Right lobe of liver (tissue), 4 donors: ENCODE data around the gene TNFRSF4.
"Not testable (repeated sequence)": the region's sequence is repeated elsewhere in the genome, so short reads cannot be mapped to it uniquely, and the experiment has no call there.

ENCODE experiments used
- POLR2A ChIP-seq: fragments of 450-650 bp; IDR thresholded peaks from one replicate; pipeline ENCODE4 v1.6.1; 2017; ENCODE audit warnings: antibody characterized with exemption, mild to moderate bottlenecking
- TF ChIP-seq, protein P1 (sequence below), 4 donors: fragments of 200-600 bp in 3 of 4; fragments of 450-650 bp in 1 of 4; IDR thresholded peaks; one replicate each; pipeline versions ENCODE4 v1.5.1 to v1.8.0; 2016 to 2022; ENCODE audit warnings: antibody characterized with exemption in 4 of 4, mild to moderate bottlenecking in 2 of 4
- donor health status: DM: no; HTN: no; CAD: no.
- donor health status: DM: no; HTN: no; CAD: no.
- donor health status: DM: no; HTN: yes; CAD: no.

GRCh38 chr1:1176063-1176761, 37.7 kb downstream of the TNFRSF4 start:
- TF ChIP-seq, protein P1, sequence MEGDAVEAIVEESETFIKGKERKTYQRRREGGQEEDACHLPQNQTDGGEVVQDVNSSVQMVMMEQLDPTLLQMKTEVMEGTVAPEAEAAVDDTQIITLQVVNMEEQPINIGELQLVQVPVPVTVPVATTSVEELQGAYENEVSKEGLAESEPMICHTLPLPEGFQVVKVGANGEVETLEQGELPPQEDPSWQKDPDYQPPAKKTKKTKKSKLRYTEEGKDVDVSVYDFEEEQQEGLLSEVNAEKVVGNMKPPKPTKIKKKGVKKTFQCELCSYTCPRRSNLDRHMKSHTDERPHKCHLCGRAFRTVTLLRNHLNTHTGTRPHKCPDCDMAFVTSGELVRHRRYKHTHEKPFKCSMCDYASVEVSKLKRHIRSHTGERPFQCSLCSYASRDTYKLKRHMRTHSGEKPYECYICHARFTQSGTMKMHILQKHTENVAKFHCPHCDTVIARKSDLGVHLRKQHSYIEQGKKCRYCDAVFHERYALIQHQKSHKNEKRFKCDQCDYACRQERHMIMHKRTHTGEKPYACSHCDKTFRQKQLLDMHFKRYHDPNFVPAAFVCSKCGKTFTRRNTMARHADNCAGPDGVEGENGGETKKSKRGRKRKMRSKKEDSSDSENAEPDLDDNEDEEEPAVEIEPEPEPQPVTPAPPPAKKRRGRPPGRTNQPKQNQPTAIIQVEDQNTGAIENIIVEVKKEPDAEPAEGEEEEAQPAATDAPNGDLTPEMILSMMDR (IDR thresholded peaks at IDR 0.05) = not testable (repeated sequence)
- TF ChIP-seq POLR2A = not testable (repeated sequence)
